ENCODE data around the gene NCAPH2.

Gene NCAPH2

GRCh38 chr22:50525104-50525857 lies 17.3 kb downstream of the NCAPH2 start, which contains the start of gene SCO2 (continued):
- TF ChIP-seq ATF2 (tag by site-specific recombination; IDR thresholded peaks at IDR 0.05; ENCODE audit: low read depth): no peak
- TF ChIP-seq ZNF660 (tag by site-specific recombination; IDR thresholded peaks at IDR 0.05): peak; percentile 39; the same call in 1 of the 2 replicates
- TF ChIP-seq ZNF16 (tag by site-specific recombination; IDR thresholded peaks at IDR 0.05; ENCODE audit: low read depth): no peak
- TF ChIP-seq KLF7 (tag by site-specific recombination; IDR thresholded peaks at IDR 0.05; ENCODE audit: borderline replicate concordance): peak; percentile 47; the same call in 1 of the 2 replicates
- no peak for TF ChIP-seq ZNF19 (tag by site-specific recombination; IDR thresholded peaks at IDR 0.05; ENCODE audit: low read depth)
- peak; percentile 84; the same call in 1 of the 2 replicates for TF ChIP-seq PBX3 (CRISPR knock-in tag; IDR thresholded peaks at IDR 0.05)
- no peak for TF ChIP-seq ZSCAN23 (tag by site-specific recombination; IDR thresholded peaks at IDR 0.05)
- TF ChIP-seq ZNF2 (tag by site-specific recombination; IDR thresholded peaks at IDR 0.05): peak; percentile 85; the same call in 1 of the 2 replicates
- TF ChIP-seq ZBTB17 (tag by site-specific recombination; IDR thresholded peaks at IDR 0.05): peak; percentile 58
- TF ChIP-seq ZNF324 (tag by site-specific recombination; IDR thresholded peaks at IDR 0.05): peak; percentile 44; the same call in 1 of the 2 replicates
- TF ChIP-seq ZBTB26 (tag by site-specific recombination; optimal IDR thresholded peaks at IDR 0.05): peak; percentile 98
- TF ChIP-seq ZNF677 (tag by site-specific recombination; IDR thresholded peaks at IDR 0.05): peak; percentile 15; the same call in 1 of the 2 replicates
- TF ChIP-seq HOXD13 (CRISPR knock-in tag; IDR thresholded peaks at IDR 0.05; ENCODE audit: borderline replicate concordance): 0 out of 2 replicates have a peak, but pooled peaks have one; percentile 19
- TF ChIP-seq ZBTB49 (tag by site-specific recombination; IDR thresholded peaks at IDR 0.05; ENCODE audit: low read depth): no peak
- TF ChIP-seq REPIN1 (tag by site-specific recombination; IDR thresholded peaks at IDR 0.05; ENCODE audit: low read depth): 0 out of 2 replicates have a peak, but pooled peaks have one; percentile 30
- TF ChIP-seq ZNF518A (tag by site-specific recombination; conservative IDR thresholded peaks at IDR 0.05; ENCODE audit: low read depth): no peak
- TF ChIP-seq ZIC2 (tag by site-specific recombination; IDR thresholded peaks at IDR 0.05): peak; percentile 93
- peak; percentile 65 for TF ChIP-seq KLF1 (tag by site-specific recombination; IDR thresholded peaks at IDR 0.05)
- TF ChIP-seq ZBTB10 (tag by site-specific recombination; IDR thresholded peaks at IDR 0.05): peak; percentile 67; the same call in 1 of the 2 replicates
- peak; percentile 17; the same call in 1 of the 2 replicates for TF ChIP-seq CTCF (tag by site-specific recombination; IDR thresholded peaks at IDR 0.05)
